Sciatic nerve (tissue), 2 donors: ENCODE measurements around the gene PSMB5. TPM values are rescaled to one million over a fixed set of nuclear protein-coding genes. Genes with fewer than 3 reads are reported as not detected.

Experiments used
- ATAC-seq: fragments of 200-7000 bp; cut with Tn5 transposase; one replicate; pipeline ENCODE4 v1.9.1; 2020; ENCODE audit warnings: mild to moderate bottlenecking, moderate library complexity
- DNase-seq: peaks from one replicate; pipeline ENCODE4 v3.0.0-alpha.2; 2020; ENCODE audit warnings: low spot score
- intact Hi-C: fragments of 100-400 bp; cut with DNase I; formaldehyde crosslinking; loops from one replicate; pipeline ENCODE4 v1.14.2; 2022
- total RNA-seq: library from RNA; stranded (reverse); fragmentation: NEBNext Ultra II Directional; extraction: Animal tissue kit (Norgen Biotek cat#: 25700); gene quantifications from one replicate; pipeline ENCODE4 v1.2.1, GENCODE V29; 2021
- donor health status: DM: no; HTN: no; CAD: no.
- donor health status: DM: no; HTN: no; CAD: no.

The PSMB5 gene
- total RNA-seq, 1 donor from 2014 or later = 70.1 TPM

DNA sequence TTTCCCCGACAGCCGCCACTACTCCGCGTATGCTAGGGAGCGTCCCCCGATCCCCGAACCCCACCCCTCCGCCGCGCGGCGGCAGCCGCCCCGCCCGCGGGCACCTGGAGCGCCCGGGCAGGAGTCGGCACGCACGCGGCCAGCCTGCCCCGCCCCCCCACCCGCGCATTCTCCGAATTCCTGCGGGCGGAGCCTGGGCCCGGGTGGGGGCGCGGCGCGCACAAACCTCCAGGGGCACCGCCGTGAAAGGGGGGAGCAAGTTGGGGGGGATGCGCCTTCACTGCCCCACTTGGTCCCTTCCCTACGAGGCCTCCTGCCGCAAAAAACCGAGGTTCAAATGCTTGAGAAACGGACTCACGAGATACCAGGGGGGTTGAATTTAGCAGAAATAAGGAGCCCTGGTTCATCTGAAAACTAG lies 54.0 kb downstream of the PSMB5 start:
- intact Hi-C loops = no loop called here
- peak; percentile 2 for ATAC-seq
- DNase-seq = no peak

- no peak for DNase-seq
- intact Hi-C loops = no loop called here
- ATAC-seq = no peak
Observed at GRCh38 chr14:22979748-22980392, 54.8 kb downstream of the PSMB5 start.

DNA sequence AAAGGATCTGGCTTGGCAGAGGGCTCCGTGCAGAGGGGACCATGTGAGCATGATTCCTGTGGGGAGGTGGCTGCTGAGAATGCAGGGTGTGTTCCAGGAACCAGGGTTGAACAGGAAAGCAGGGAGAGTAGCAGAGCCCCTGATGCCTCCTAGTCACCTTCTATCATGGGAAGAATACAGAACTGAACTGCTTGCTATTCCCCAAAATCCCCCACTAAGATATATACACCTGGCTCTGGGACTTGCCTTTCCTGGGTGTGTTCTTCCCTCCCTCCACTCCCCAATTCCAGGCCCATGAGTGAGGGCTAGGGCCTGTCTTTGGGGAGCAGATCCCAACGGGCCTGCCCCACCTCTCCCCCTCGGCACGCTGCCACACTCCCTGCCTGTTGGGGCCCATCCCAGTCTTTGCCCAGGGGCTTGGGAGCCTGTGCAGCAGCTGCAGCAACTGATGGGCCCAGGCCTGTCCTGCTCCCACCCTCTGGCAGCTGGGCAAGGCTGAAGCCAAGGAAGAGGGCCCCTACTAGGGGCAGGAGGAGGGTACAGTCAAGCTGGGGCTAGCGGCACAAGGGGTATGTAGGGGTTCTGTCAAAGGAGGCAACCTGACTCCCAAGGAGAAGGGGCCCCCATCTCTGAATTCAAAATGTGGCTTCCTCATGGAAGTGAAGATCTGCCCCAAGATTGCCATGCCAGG lies 55.6 kb downstream of the PSMB5 start:
- intact Hi-C loops = no loop called here
- ATAC-seq = no peak

DNA sequence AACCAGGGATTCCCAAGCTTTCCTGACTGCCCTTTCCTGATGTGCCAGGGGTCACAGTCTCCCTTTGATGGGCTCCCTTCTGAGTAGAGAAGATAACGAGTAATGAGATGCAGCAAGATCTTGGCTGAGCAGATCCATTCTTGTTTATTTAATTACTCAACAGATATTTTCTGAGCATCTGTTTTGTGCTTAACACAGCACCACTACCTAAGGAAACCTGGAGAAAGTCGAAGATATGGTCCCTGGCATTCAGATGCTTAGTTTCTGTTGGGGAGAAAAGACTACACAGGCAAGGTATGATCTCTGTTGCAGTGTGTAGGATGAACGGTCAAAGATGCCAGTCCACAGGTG lies 56.2 kb downstream of the PSMB5 start:
- no peak for DNase-seq
- intact Hi-C loops = no loop called here
- ATAC-seq = no peak

More for the DNA sequence above, 55.6 kb downstream of the PSMB5 start:
- DNase-seq = no peak

DNA sequence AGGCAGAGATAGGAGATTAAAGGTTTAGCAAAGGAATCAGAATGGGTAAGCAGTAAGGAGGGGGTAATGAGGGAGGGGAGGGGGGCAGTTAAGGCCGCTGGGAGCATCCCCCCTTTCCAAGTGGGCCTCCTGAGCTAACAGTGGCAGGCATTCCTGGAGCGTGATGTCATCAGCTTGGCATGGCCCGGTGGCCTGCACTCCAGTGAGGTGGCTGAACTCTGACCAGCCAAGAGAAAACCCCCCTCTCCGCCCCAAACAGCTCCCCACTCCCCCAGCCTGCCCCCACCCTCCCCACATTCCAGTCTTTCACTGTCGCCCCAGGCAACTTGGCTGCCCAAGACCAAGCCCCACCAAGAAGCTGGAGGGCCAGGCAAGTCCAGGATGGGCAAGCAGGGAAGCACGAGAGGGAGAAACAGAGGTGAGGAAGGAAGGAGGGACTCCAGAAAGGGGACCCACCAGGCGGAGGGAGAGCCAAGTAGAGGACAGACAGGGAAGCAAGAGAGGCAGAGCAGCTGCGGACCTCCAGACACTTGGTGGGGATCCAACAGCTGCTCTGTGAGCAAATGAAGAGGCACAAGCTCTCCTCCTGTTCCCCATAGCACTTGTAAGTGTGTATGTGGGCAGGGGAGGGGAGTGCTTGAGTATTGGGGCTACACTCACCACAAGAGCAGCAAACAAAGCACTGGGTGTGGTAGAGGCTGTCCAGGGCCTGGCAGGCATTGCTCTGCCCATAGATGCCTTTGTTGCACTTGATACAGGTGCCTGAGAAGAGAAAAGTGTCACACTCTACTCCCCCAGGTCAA lies 56.8 kb downstream of the PSMB5 start:
- intact Hi-C loops = no loop called here
- ATAC-seq (no peak), DNase-seq (no peak)

DNA sequence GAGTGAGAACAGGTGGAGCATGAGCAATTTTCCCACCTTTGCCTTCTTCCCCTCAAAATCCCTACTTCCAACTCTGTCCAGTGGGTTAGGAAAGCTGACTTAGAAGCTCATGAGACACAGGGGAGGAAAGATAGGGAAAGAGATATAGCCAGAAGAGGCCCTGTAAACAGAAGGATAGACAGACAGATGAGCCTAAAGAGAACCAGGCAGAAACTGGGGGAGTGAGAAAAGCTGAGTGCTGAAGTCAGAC lies 57.3 kb downstream of the PSMB5 start:
- intact Hi-C loops = no loop called here
- DNase-seq (no peak), ATAC-seq (no peak)

- no peak for ATAC-seq
- intact Hi-C loops = no loop called here
- DNase-seq = no peak
Observed at GRCh38 chr14:22976620-22977433, 57.9 kb downstream of the PSMB5 start.

Other genes with a start within 250 kb of the PSMB5 start
- gene SLC7A7, start 219.5 kb downstream of the PSMB5 start, total RNA-seq = 9.7 TPM
- 34.0 TPM for gene MRPL52, start 205.0 kb downstream of the PSMB5 start, total RNA-seq
- 138 TPM for gene MMP14, start 198.3 kb downstream of the PSMB5 start, total RNA-seq
- 106 TPM for gene LRP10, start 163.2 kb downstream of the PSMB5 start, total RNA-seq
- 0.62 TPM for gene REM2, start 151.7 kb downstream of the PSMB5 start, total RNA-seq
- 87.3 TPM for gene RBM23, start 115.8 kb downstream of the PSMB5 start, total RNA-seq
- gene PRMT5, start 105.5 kb downstream of the PSMB5 start, total RNA-seq = 44.6 TPM
- gene HAUS4, start 77.8 kb downstream of the PSMB5 start, total RNA-seq = 39.9 TPM
- gene AJUBA, start 52.3 kb downstream of the PSMB5 start, total RNA-seq = 24.8 TPM
- gene C14orf93, start 24.8 kb downstream of the PSMB5 start, total RNA-seq = 8.1 TPM
- gene PSMB11, start 7.3 kb upstream of the PSMB5 start, total RNA-seq = not detected
- 6.5 TPM for gene CDH24, start 22.6 kb upstream of the PSMB5 start, total RNA-seq
- gene ACIN1, start 60.2 kb upstream of the PSMB5 start, total RNA-seq = 166 TPM
- gene C14orf119, start 60.6 kb upstream of the PSMB5 start, total RNA-seq = 32.2 TPM
- gene CIROP, start 70.1 kb upstream of the PSMB5 start, total RNA-seq = not detected
- 0.31 TPM for gene CEBPE, start 84.4 kb upstream of the PSMB5 start, total RNA-seq
- gene SLC7A8, start 148.8 kb upstream of the PSMB5 start, total RNA-seq = 15.0 TPM
- gene RNF212B, start 203.0 kb upstream of the PSMB5 start, total RNA-seq = not detected